Pancreas (tissue), 10 donors: ENCODE results near the gene KCNH8. TPM values are rescaled to one million over a fixed set of nuclear protein-coding genes. Genes with fewer than 3 reads are reported as not detected.
A peak's percentile ranks its signal among the peaks of the same experiment; 100 is the strongest.

Experiments
- ATAC-seq, 4 donors: fragments of 200-7000 bp; cut with Tn5 transposase; one replicate each; pipeline versions ENCODE4 v1.8.0 to v1.9.1; 2020; ENCODE audit warnings: mild to moderate bottlenecking in 4 of 4, moderate library complexity in 4 of 4
- DNase-seq, 6 donors: peaks; one replicate each; pipeline ENCODE4 v3.0.0-alpha.2; 2020
- FAIRE-seq: peaks from 2 replicates; lab custom pipeline; 2012; peaks lifted over from hg19 to GRCh38; lab: Jason Lieb, UNC
- H3K27ac ChIP-seq, 4 donors: fragments of 200-600 bp; sonication (generic); 1 replicate in 3 of 4; 2 replicates in 1 of 4; pipeline versions ENCODE4 v1.5.0 to v1.8.0; 2020
- H3K27me3 ChIP-seq, 4 donors: fragments of 200-600 bp; one replicate each; pipeline ENCODE4 v1.8.0; 2021
- H3K36me3 ChIP-seq, 3 donors: fragments of 200-600 bp; sonication (generic) in 1 of 3; one replicate each; pipeline versions ENCODE4 v1.5.0 to v1.8.0; 2020 to 2021
- H3K4me1 ChIP-seq, 3 donors: fragments of 200-600 bp; one replicate each; pipeline ENCODE4 v1.8.0; 2021
- H3K4me3 ChIP-seq, 4 donors: fragments of 200-600 bp; sonication (generic) in 2 of 4; one replicate each; pipeline versions ENCODE4 v1.5.0 to v1.8.0; 2020 to 2021
- H3K9me3 ChIP-seq, 4 donors: fragments of 200-600 bp; one replicate each; pipeline ENCODE4 v1.8.0; 2021
- CTCF ChIP-seq, 4 donors: fragments of 200-600 bp; sonication (generic) in 3 of 4; IDR thresholded peaks; one replicate each; pipeline versions ENCODE4 v1.5.0 to v1.8.0; 2021; ENCODE audit warnings: antibody characterized with exemption in 4 of 4
- WGBS, 2 donors: extraction: QIAGEN DNeasy Blood & Tissue Kit; methylation state at CpG; one replicate each; pipeline ENCODE4 v1.1.7; 2013; 5-methylcytosine and 5-hydroxymethylcytosine counted together
- intact Hi-C, 3 donors: fragments of 100-400 bp; cut with DNase I; formaldehyde crosslinking; loops; one replicate each; pipeline versions ENCODE4 v1.11.1 to v1.14.2; 2022
- polyA plus RNA-seq, 2 donors: library from polyadenylated mRNA; stranded (reverse); fragments of 200-250 nt; gene quantifications; one replicate each; pipeline ENCODE4 v1.2.3, GENCODE V29; 2013
- total RNA-seq, 6 donors: library from RNA; stranded (reverse); fragmentation: NEBNext Ultra II Directional in 4 of 6; extraction: Animal tissue kit (Norgen Biotek cat#: 25700) in 4 of 6; gene quantifications; one replicate each; pipeline versions ENCODE4 v1.2.1 to v1.2.4, GENCODE V29; 2021 to 2023
- donor health status: healthy with polysubstance abuse.
- donor health status: DM: no; HTN: no; CAD: no; lungs with moderate emphysema.
- donor health status: DM: no; HTN: no; CAD: no.
- donor health status: control.
- donor health status: control.
- donor health status: Bipolar disorder and iron deficiency.
- donor health status: DM: yes; HTN: yes; CAD: no.
- donor health status: DM: no; HTN: no; CAD: no.
- donor health status: DM: no; HTN: no; CAD: no.
- donor health status: DM: yes; HTN: yes; CAD: no.

KCNH8 gene
- total and polyA plus RNA-seq, 8 donors = 0.51 to 2.6 (median 1.0) TPM

GRCh38 chr3:19363071-19363470 is 214.8 kb downstream of the KCNH8 start:
- Histone ChIP-seq H3K4me3 (no peak overlapping the region), H3K27me3 (no peaks in the 10 kb centered on the region), H3K36me3 (no peaks in the 10 kb centered on the region), H3K4me1 (peaks cover 0 to 4% (median 0%) of the 10 kb centered on the region in 3 donors), H3K27ac (no peak overlapping the region), H3K9me3 (no peaks in the 10 kb centered on the region)
- WGBS, 2 donors = 90 to 97% methylated on average over 1 of the region's 1 CpG
- DNase-seq = no peak
- TF ChIP-seq CTCF (IDR thresholded peaks at IDR 0.05) = no peak
- FAIRE-seq = no peak
- intact Hi-C loops = no loop called here
- ATAC-seq = no peak

GRCh38 chr3:19364148-19364547 is 215.8 kb downstream of the KCNH8 start:
- WGBS, 2 donors = 41 to 46% methylated on average over 8 of the region's 8 CpGs
- peak; percentile 31 to 82 (median 72) for ATAC-seq
- peaks cover 0 to 4% (median 0%) of the 10 kb centered on the region in 3 donors for H3K4me1 ChIP-seq

GRCh38 chr3:19365471-19365870 is 217.2 kb downstream of the KCNH8 start:
- no peak overlapping the region for H3K4me3 ChIP-seq
- DNase-seq (no peak), ATAC-seq (no peak), FAIRE-seq (no peak)
- H3K4me1 ChIP-seq = peaks cover 0 to 4% (median 0%) of the 10 kb centered on the region in 3 donors
- no peak for TF ChIP-seq CTCF (IDR thresholded peaks at IDR 0.05)
- no peaks in the 10 kb centered on the region for H3K9me3 ChIP-seq
- H3K27me3 ChIP-seq = no peaks in the 10 kb centered on the region
- H3K36me3 ChIP-seq = no peaks in the 10 kb centered on the region
- no peak overlapping the region for H3K27ac ChIP-seq
- 68 to 73% methylated on average over 6 of the region's 6 CpGs for WGBS, 2 donors
- intact Hi-C loops = no loop called here

More at GRCh38 chr3:19364148-19364547, 215.8 kb downstream of the KCNH8 start:
- TF ChIP-seq CTCF (IDR thresholded peaks at IDR 0.05) = no peak
- Histone ChIP-seq H3K27me3 (no peaks in the 10 kb centered on the region), H3K9me3 (no peaks in the 10 kb centered on the region), H3K27ac (no peak overlapping the region), H3K36me3 (no peaks in the 10 kb centered on the region), H3K4me3 (no peak overlapping the region)
- FAIRE-seq (no peak), DNase-seq (no peak)
- intact Hi-C loops = no loop called here

GRCh38 chr3:19384868-19385267 is 236.6 kb downstream of the KCNH8 start:
- no peak for FAIRE-seq
- no peak for TF ChIP-seq CTCF (IDR thresholded peaks at IDR 0.05)
- intact Hi-C loops = no loop called here
- no peak for ATAC-seq
- Histone ChIP-seq H3K27ac (no peak overlapping the region), H3K9me3 (no peaks in the 10 kb centered on the region), H3K36me3 (no peaks in the 10 kb centered on the region), H3K4me3 (no peak overlapping the region), H3K27me3 (no peaks in the 10 kb centered on the region), H3K4me1 (no peaks in the 10 kb centered on the region)
- WGBS, 2 donors = 78 to 86% methylated on average over 3 of the region's 3 CpGs
- no peak for DNase-seq

- intact Hi-C loops = no loop called here
- H3K4me1 ChIP-seq = no peaks in the 10 kb centered on the region
- no peaks in the 10 kb centered on the region for H3K27me3 ChIP-seq
- no peak overlapping the region for H3K4me3 ChIP-seq
- no peaks in the 10 kb centered on the region for H3K9me3 ChIP-seq
- FAIRE-seq (no peak), ATAC-seq (no peak), DNase-seq (no peak)
- H3K36me3 ChIP-seq = no peaks in the 10 kb centered on the region
- H3K27ac ChIP-seq = no peak overlapping the region
- WGBS, 2 donors = 67 to 89% methylated on average over 3 of the region's 3 CpGs
- no peak for TF ChIP-seq CTCF (IDR thresholded peaks at IDR 0.05)
These were observed 243.8 kb downstream of the KCNH8 start for GRCh38 chr3:19392150-19392549.
